ENCODE data around the gene ATXN7L3B. TPM values are rescaled to one million over a fixed set of nuclear protein-coding genes. Genes with fewer than 3 reads are reported as not detected.

ATXN7L3B gene
- total and polyA plus RNA-seq, 2 of the 4 experiments (the other 2 are of a cell fraction), result 12.9 to 21.7 TPM

- Histone ChIP-seq H4K5ac (ENCODE audit: low read depth, low read length) (no peak overlapping the region), H2BK20ac (ENCODE audit: low read depth, low read length) (no peak overlapping the region), H3K4ac (ENCODE audit: low read depth, low read length) (no peak overlapping the region), H3K9me3 (ENCODE audit: control insufficient read depth, insufficient read depth, low read length) (no peaks in the 10 kb centered on the region), H4K8ac (ENCODE audit: low read depth in 2 of 2, low read length in 2 of 2) (no peak overlapping the region), H3K9me1 (ENCODE audit: insufficient read depth, low read length) (peaks cover 11% of the 10 kb centered on the region), H3K4me3 (ENCODE audit: insufficient read depth, low read depth, low read length) (no peak overlapping the region), H2AK5ac (ENCODE audit: low read depth, low read length) (no peak overlapping the region), H2BK5ac (ENCODE audit: low read depth, low read length, poor library complexity, severe bottlenecking) (no peak overlapping the region), H3K4me1 (ENCODE audit: control insufficient read depth, insufficient read depth, low read length) (peaks cover 12% of the 10 kb centered on the region), H3K27me3 (ENCODE audit: control insufficient read depth, insufficient read depth, low read length) (no peaks in the 10 kb centered on the region), H2BK120ac (ENCODE audit: low read depth, low read length) (no peak overlapping the region), H3K27ac (ENCODE audit: insufficient read depth, low read length) (no peak overlapping the region), H2BK15ac (ENCODE audit: low read depth, low read length) (no peak overlapping the region), H3K4me2 (ENCODE audit: low read depth, low read length) (peak overlapping the region; percentile 94), H4K91ac (ENCODE audit: insufficient read depth, low read depth, low read length) (no peak overlapping the region), H2AK9ac (replicated peaks; ENCODE audit: low read depth, low read length, poor library complexity) (no peak overlapping the region), H3K79me1 (ENCODE audit: low read depth in 1 of 2, low read length in 2 of 2) (peaks cover 3 to 34% of the 10 kb centered on the region in 2 experiments; a peak in 3 of 4 replicates), H3K23ac (ENCODE audit: low read depth, low read length) (no peak overlapping the region), H3K18ac (ENCODE audit: low read depth, low read length) (no peak overlapping the region), H3K14ac (replicated peaks; ENCODE audit: low read depth, low read length) (no peak overlapping the region), H3K9ac (ENCODE audit: low read depth, low read length) (no peak overlapping the region), H4K20me1 (ENCODE audit: insufficient read depth, low read length) (peaks cover 28% of the 10 kb centered on the region), H3K36me3 (ENCODE audit: control insufficient read depth, insufficient read depth, low read length) (peaks cover 10% of the 10 kb centered on the region), H2AFZ (replicated peaks; ENCODE audit: low read length, poor library complexity) (no peak overlapping the region), H3K56ac (ENCODE audit: extremely low read depth, insufficient read depth, low read length) (no peak overlapping the region)
- ATAC-seq (ENCODE audit: low read depth), result no peak
- TF ChIP-seq BHLHE40 (IDR thresholded peaks at IDR 0.05; ENCODE audit: low read depth, low read length), result no peak
- TF ChIP-seq CTCF (conservative IDR thresholded peaks at IDR 0.05; ENCODE audit: low read depth, low read length), result no peak
- TF ChIP-seq FOS (IDR thresholded peaks at IDR 0.05; ENCODE audit: low read depth, low read length), result no peak
- TF ChIP-seq CEBPB (IDR thresholded peaks at IDR 0.05; ENCODE audit: low read depth, low read length), result no peak
- no peak for TF ChIP-seq RCOR1 (IDR thresholded peaks at IDR 0.05; ENCODE audit: insufficient replicate concordance, low read length)
- no peak for TF ChIP-seq ELK1 (IDR thresholded peaks at IDR 0.05; ENCODE audit: borderline replicate concordance, low read depth, low read length)
- no peak for TF ChIP-seq RAD21 (IDR thresholded peaks at IDR 0.05; ENCODE audit: low read length)
- TF ChIP-seq POLR2A (IDR thresholded peaks at IDR 0.05; ENCODE audit: low read depth, low read length), result no peak
- no peak for TF ChIP-seq NFE2L2 (IDR thresholded peaks at IDR 0.05; ENCODE audit: low read depth, low read length)
- TF ChIP-seq USF2 (IDR thresholded peaks at IDR 0.05; ENCODE audit: low read depth, low read length), result no peak
- TF ChIP-seq SMC3 (IDR thresholded peaks at IDR 0.05; ENCODE audit: low read depth, low read length), result no peak
- no peak for TF ChIP-seq MAFK (IDR thresholded peaks at IDR 0.05; ENCODE audit: low read depth, low read length)
- no peak for TF ChIP-seq CHD1 (IDR thresholded peaks at IDR 0.05; ENCODE audit: low read depth, low read length)
- no peak for TF ChIP-seq RFX5 (IDR thresholded peaks at IDR 0.05; ENCODE audit: low read depth, low read length)
- TF ChIP-seq MAZ (IDR thresholded peaks at IDR 0.05; ENCODE audit: borderline replicate concordance, low read depth, low read length), result no peak
- no peak for TF ChIP-seq MXI1 (IDR thresholded peaks at IDR 0.05; ENCODE audit: borderline replicate concordance, low read depth, low read length)
- DNase-seq, result no peak
- ChIA-PET CTCF (no interaction called here), POLR2A (ENCODE audit: unreplicated experiment) (no interaction called here)
- BruUV-seq (replicated peaks), result no TSS peak
- dilution Hi-C loops (cut with HindIII; ENCODE audit: low sequenced_read_pairs, unreplicated experiment), result no loop called here
- WGBS, 2 experiments (ENCODE audit: extremely low coverage in 2 of 2, insufficient read length in 1 of 2), result no CpG with 5 or more reads among the region's 3 CpGs
- intact Hi-C loops (cut with micrococcal nuclease), result no loop called here
- in situ Hi-C loops (cut with MboI; ENCODE audit: low sequenced_read_pairs), result no loop called here
Measured at GRCh38 chr12:74541074-74541473, 3.4 kb downstream of the ATXN7L3B start.
